Measurements from ENCODE around the gene ZMYND8.

DNA sequence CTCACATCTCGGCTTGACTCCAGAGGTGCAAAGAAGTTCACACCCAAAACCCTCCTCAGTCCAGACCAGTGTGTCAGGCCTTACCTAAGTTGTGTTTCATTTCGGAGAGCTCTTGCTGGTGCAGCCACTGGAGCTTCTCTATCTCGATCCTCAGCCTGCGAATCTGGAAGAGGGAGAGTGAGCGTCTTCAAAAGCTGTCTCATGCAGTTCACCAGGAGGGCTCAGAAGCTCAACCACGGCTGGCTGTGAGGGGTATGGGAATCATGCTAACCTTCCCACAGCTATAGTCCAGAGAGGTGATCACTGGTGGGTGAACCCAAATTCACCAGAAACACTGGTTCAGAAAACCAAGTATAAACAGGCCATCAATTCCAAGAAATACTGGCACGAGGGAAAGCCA, 129.4 kb downstream of the ZMYND8 start:
- no peak for TF ChIP-seq ARNT (IDR thresholded peaks at IDR 0.05)
- TF ChIP-seq SP1 (IDR thresholded peaks at IDR 0.05) = no peak
- TF ChIP-seq BHLHE40 (IDR thresholded peaks at IDR 0.05; ENCODE audit: borderline replicate concordance) = no peak
- no peak for TF ChIP-seq FOXM1 (IDR thresholded peaks at IDR 0.05; ENCODE audit: borderline replicate concordance)
- TF ChIP-seq FOXA1 (IDR thresholded peaks at IDR 0.05) = no peak
- TF ChIP-seq HDGF (IDR thresholded peaks at IDR 0.05; ENCODE audit: borderline replicate concordance) = no peak
- no peak for TF ChIP-seq TARDBP (IDR thresholded peaks at IDR 0.05)
- no peak for TF ChIP-seq ZNF384 (IDR thresholded peaks at IDR 0.05)
